HG03558 (cell line): Measurements from ENCODE around the gene KRTAP4-3.
"Not testable (repeated sequence)": the region's sequence is repeated elsewhere in the genome, so short reads cannot be mapped to it uniquely, and the experiment has no call there.

Experiments used
- ATAC-seq: cut with Tn5 transposase; IDR thresholded peaks from one replicate; pipeline ENCODE4 v1.9.1; 2021; ENCODE audit warnings: moderate number of reproducible peaks; ENCODE audit not compliant: unreplicated experiment; ENCODE audit errors: extremely low read depth

Gene KRTAP4-3

DNA sequence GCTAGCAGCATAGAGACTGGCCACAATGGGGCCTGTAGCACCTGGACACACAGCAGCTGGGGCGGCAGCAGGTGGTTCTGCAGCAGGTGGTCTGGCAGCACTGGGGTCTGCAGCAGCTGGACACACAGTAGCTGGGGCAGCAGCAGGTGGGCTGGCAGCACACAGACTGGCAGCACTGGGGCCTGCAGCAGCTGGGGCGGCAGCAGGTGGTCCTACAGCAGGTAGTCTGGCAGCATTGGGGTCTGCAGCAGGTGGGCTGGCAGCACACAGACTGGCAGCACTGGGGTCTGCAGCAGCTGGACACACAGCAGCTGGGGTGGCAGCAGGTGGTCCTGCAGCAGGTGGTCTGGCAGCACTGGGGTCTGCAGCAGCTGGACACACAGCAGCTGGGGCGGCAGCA is 7.8 kb downstream of the KRTAP4-3 start:
- not testable (repeated sequence) for ATAC-seq

DNA sequence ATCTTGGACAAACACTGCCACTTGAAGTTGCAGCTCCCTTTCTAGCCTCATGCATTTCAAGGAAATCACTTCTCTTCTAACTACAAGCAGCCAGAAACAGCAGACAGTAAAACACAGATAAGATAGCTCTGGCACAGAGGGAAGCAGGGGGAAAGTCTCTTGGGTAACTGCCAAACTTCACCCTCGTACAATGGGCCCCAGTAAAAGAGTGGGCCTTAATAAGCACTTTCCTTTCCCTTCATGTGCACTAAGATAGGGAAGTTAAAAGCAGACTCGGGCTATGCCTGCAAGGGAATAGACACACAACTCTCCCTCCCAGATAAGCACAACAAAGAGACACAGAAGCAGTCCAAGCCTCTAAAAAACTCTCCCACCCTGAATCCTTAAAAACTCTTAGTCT is 14.2 kb downstream of the KRTAP4-3 start:
- no peak for ATAC-seq

DNA sequence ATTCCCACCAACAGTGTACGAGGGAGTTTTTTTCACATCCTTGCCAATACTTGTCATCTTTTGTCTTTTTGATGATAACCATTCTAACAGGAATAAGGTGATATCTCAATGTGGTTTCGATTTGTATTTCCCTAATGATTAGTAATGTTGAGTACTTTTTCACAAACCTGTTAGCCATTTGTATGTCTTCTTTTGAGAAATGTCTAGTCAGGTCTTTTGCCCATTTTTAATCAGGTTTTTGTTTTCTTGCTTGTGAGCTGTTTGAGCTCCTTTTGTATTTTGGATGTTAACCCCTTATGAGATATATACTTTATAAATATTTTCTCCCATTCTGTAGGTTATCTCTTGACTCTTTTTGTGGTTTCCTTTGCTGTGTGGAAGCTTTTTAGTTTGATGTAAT is 16.5 kb downstream of the KRTAP4-3 start:
- no peak for ATAC-seq

DNA sequence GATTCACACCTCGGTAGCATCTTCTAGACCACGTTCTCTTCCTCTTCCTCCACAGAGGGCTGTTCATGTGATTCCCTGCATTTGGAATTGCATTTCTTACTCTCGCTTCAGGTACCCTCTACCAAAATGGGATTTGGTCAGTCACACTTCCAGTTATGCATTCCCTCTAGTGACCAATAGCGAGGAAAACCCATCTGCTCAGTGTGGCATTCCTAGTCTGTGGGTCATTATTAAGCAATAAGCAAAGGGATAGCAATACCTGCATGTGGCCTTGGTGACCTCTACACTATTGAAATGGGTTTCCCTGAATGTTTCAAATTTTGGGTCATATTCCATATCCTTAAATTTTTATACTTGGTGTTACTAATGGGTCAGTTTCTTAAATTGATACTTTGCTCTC is 18.0 kb downstream of the KRTAP4-3 start:
- ATAC-seq = no peak

DNA sequence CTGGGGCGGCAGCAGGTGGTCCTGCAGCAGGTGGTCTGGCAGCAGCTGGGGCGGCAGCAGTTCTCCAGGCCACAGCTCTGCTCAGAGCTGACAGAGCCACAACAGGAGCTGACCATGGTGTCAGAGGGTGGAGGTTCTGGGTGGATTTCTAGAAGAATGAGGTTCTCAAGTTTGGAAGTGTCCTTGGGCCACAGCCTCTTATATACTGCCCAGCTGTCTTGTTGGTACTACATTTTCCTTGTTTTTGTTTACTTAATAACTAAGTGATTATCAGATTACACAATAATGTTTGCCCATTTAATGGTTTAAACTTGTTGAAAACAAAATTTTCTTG is 18.4 kb downstream of the KRTAP4-3 start, which contains the start of gene KRTAP4-5:
KRTAP4-5 (minus strand) TSS at position 174 of the 334 bp plus-strand sequence; CDS start at position 116, 58 bp downstream.
- ATAC-seq = no peak

DNA sequence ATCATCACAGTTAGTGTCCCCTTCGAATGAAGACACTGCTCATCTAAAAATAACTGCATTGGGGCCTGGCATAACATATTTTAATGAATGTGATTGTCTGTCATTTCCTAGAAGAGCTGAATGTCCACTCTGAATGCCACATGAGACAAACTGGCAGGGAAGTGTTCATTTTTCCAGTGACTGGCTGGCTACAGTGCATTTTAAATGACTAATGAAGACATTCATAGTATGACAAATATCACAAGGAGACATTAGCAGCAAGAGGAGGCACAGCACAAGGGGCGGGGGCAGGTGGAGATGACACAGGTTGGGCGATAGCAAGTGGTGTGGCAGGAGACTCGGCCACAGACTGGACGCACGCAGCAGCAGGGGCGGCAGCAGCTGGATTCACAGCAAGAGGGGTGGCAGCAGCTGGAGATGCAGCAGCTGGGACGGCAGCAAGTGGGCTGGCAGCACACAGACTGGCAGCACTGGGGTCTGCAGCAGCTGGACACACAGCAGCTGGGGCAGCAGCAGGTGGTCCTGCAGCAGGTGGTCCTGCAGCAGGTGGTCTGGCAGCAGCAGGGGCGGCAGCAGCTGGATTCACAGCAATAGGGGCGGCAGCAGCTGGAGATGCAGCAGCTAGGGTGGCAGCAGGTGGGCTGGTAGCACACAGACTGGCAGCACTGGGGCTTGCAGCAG is 18.9 kb downstream of the KRTAP4-3 start:
- not testable (repeated sequence) for ATAC-seq

DNA sequence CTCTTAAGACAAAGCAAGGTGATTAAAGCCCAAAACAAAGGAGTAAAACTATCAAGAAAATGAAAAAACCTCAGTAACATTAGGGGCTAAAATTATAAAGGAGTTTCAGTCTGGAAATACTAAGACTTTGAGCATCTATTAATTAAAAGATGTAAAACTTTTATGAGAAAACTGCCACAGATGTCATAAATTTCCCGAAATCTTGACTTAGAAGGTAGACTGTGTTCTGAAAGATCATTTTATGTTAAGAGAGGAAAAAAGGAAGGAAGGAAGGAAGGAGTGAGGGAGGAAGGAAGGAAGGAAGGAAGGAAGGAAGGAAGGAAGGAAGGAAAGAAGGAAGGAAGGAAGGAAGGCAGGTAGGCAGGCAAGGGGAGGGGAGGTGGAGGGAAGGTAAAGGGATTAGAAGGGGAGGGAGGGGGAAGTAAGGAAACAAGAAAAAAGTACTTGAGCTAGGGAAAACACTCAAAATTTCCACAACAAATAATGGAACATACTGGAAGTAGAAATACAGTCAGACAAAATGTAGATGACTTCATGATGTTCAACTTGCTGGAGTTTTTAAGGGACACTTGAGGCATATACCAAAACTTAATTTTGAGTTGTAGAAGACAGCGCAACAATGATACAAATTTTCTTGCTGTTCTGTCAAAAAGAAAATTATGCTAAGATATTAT is 20.4 kb downstream of the KRTAP4-3 start:
- no peak for ATAC-seq

DNA sequence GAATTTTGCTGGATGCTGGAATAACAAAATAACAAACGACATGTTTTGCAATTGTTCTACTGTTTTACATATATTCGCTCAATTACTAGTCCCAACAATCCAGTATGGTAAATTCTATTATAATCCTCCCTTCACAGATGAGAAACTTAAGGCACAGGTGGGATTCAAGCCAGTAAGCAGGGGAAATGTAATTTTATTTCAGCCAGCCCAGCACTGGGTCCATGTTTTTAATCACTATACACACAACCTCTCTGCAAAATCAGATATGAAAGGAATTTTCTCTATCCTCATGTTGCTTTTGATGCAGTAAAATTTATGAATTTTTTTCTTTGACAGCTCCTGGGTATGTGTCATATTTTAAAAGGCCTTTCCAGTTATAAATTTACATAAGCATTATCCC is 22.8 kb downstream of the KRTAP4-3 start:
- ATAC-seq = no peak

DNA sequence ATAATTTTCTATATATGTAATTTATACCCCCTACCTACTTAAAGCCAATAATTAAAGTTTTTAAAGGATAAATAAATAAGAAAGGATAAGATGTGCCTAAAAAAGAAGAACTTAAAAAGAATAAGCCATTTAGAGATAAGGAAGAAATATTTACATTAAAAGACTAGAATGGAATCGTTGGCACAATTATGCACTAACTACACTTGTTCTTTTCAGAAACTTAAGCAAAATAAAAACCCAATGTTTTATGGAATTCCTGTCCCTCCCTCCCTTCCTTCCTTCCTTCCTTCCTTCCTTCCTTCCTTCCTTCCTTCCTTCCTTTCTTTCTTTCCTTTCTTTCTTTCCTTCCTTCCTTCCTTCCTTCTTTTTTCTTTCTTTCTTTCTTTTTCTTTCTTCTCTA is 23.2 kb downstream of the KRTAP4-3 start:
- ATAC-seq = no peak

DNA sequence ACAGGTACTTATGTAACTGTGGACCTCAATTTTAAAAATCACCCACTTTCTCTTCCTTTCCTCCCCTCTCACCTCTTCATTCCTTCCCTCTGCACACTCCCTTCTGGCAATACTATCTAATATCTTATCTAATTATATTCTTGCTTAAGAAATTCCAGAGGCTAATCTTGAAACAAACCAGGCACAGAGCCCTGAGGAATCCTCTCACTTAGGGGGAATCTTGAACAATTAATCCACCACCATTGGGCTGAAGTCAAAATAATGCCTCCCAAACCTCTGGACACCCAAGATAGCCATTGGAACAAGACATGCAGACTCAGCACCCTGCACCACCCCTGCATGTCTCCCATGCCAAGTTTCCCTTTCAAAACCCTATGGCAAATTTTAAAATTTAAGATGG is 26.7 kb downstream of the KRTAP4-3 start:
- no peak for ATAC-seq

DNA sequence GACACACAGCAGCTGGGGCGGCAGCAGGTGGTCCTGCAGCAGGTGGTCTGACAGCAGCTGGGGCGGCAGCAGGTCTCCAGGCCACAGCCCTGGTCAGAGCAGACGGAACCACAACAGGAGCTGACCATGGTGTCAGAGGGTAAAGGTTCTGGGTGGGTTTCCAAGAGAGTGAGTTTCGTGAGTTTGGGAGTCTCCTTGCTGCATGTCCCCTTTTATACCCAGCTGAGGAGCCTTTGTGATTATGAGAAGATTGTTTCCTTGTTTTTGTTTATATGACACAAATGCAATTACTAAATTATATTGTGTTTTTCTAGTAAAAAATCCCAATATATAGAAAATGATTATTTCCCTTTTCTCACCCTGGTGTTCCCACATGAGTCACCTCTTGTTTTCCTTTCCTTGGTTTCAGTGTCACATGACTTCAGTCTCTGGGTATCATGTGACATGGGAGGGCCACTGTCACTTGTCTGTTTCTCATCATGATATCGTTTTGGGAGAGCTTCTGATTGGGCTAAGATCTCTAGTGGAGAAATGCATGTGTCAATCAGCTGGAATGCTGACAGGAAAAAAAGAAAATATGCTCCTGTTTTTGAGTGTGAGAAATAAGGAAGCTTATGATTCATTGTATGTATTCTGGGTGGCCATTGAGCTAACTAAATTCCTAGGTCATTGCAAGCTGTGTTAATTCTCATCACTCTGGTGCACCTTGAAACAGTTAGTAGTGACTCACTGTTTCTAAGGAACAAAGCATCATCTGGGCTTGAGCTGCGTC is 27.5 kb downstream of the KRTAP4-3 start, which contains the start of gene KRTAP4-6:
KRTAP4-6 (minus strand) TSS at position 185 of the 772 bp plus-strand sequence; CDS start at position 128, 57 bp downstream.
- no peak for ATAC-seq

DNA sequence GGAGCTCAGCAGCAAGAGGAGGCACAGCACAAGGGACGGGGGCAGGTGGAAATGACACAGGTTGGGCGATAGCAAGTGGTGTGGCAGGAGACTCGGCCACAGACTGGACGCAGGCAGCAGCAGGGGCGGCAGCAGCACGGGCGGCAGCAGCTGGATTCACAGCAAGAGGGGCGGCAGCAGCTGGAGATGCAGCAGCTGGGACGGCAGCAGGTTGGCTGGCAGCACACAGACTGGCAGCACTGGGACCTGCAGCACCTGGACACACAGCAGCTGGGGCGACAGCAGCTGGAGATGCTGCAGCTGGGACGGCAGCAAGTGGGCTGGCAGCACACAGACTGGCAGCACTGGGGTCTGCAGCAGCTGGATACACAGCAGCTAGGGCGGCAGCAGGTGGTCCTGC is 28.2 kb downstream of the KRTAP4-3 start:
- not testable (repeated sequence) for ATAC-seq

DNA sequence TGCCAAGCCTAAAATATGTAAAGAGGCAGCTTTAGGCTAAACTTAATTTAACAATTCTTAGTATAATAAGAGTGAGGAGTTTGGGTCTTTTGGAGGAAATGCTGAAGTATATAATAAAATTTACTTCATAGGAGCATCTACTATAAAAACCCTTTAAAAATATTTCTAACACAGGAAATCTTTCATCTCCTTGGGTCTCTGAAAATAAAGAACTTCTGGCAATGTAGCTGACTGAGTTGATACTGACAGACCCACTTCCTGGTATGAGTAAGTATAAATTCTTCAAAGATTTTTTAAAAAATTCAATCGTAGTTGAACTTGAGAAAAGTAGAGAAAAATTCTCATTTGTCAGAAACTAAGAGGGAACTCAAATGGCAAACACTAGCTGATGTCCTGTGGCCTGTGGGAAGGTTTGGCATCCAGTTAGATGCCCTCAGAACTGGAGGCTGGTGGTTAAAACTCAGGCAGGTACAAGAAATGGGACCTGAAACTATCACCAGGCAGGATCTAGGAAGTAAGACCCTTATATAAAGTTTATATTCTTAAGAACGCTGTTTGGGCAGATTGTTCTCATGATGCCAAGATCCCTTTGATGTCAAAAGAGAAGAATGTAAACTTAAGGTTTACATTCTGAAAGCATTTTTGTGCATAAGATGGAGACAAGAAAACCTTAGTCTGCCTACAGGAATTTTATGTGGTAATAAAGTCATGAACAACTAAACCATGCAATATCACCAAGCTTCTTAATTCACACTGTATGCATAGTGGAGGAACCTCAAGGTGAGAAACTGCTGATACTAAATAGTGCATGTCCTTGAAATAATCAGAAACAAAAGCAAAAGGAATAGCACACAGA is 33.9 kb downstream of the KRTAP4-3 start:
- ATAC-seq = no peak

DNA sequence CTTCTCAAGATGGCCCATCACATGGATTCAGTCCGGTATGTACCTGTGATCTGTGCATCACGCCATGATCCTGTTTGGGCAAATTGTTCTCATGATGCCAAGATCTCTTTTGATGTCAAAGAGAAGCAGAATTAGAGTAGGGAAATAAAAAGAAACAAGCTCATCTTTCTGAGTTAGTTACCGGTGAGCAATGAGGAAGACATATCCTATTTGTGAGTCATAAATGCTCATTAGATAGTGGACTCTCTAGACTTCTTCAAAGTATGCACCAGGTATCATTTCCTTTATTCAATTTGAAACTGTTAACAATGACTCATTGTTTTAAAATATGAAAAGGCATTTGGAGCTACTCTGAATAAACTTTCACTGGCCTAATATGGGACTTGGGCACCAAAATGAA is 36.0 kb downstream of the KRTAP4-3 start:
- no peak for ATAC-seq

DNA sequence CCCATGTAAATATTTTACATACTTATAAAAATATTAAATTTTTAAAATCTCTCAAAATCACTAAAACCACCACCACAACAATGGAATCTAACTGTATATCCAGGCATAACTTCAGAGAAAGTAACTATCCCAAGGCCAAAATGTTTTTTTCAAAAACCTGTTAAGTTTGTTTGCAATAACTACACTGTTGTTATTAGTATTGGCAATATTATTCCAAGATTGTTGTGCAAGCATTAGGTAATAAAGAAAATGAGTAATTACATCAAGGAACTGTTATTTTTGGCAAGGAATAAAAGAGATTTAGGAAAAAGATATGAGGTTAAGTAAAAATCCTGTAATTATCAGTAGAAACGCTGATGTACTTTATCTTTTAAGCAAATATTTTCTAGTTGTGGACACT is 40.6 kb downstream of the KRTAP4-3 start:
- no peak for ATAC-seq

DNA sequence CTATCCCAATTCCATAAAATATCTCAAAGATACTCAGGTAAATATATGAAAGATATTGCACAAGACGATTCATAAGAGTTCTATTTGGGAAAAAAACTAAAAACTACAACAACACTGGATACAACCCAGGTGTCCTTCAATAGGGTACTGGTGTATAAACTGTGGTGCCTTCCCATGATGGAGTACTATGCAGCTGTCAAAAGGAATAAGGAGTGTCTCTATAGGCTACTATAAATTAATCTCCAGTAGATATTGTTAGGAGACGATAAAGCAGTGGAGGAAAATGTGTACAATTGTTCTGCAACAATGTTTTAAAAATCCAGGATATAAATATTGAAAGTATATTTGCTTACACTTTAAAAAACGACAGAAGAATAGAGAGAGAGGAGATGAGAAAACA is 41.6 kb downstream of the KRTAP4-3 start:
- ATAC-seq = no peak

DNA sequence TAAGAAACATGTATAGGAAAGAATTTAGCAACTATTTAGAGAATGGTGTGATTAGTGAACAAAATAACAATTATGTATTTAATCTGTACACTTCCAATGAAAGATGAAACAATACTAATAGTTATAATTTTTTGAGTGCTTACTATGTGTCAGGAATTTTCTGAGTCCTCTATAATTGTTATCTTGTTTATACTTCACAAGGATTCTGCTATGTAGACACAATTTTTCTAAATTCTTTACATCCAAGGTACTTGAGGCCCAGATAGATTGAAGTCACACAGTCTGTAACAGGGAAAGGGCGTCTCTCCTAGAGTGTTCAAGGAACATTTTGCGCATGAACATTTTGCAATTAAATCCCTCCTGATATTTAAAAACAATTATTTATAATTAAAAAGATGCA is 43.0 kb downstream of the KRTAP4-3 start:
- no peak for ATAC-seq

DNA sequence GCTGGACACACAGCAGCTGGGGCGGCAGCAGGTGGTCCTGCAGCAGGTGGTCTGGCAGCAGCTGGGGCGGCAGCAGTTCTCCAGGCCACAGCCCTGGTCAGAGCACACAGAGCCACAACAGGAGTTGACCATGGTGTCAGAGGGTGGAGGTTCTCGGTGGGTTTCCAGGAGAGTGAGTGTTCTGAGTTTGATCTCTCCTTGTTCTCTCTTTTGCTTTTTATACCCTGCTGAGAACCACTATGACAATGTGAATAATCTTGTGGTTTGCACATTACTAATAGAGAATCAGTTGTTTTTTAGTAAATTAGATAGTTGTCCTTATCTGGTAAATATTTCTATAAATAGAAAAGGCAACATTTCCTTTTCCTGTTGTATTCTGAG is 44.0 kb downstream of the KRTAP4-3 start, which contains the start of gene KRTAP4-12:
KRTAP4-12 (minus strand) TSS at position 192 of the 381 bp plus-strand sequence; CDS start at position 132, 60 bp downstream.
- ATAC-seq = not testable (repeated sequence)

DNA sequence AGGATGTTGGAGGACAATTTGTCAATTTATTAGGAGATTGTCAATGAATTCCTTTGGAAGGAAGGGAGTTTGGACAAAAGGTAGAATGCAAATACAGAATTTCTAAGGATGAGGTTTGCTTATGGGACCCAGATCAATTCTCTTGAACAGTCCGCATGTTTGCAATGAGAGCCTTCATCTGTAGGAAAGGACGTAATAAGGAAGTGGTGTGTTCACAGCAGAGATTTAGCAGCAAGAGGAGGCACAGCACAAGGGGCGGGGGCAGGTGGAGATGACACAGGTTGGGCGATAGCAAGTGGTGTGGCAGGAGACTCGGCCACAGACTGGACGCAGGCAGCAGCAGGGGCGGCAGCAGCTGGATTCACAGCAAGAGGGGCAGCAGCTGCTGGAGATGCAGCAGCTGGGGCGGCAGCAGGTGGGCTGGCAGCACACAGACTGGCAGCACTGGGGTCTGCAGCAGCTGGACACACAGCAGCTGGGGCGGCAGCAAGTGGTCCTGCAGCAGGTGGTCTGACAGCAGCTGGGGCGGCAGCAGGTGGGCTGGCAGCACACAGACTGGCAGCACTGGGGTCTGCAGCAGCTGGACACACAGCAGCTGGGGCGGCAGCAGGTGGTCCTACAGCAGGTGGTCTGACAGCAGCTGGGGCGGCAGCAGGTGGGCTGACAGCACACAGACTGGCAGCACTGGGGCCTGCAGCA is 44.6 kb downstream of the KRTAP4-3 start:
- ATAC-seq = not testable (repeated sequence)

DNA sequence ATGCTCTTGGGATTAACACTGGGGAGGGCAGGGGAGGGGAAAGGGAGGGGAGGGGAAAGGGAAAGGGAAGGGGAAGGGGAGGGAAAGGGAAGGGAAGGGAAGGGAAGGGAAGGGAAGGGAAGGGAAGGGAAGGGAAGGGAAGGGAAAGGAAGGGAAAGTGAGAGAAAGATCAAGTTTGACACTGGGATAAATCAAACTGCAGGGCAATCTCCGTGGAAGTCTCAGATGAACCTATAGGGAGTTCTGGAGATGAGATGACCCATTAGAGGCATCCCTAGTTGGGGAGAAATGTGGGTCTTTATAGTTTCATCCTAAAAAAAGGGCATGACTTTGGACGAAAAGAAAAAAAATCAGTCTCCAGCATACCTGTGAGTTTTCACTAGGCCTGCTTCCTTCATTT is 46.3 kb downstream of the KRTAP4-3 start:
- ATAC-seq = no peak
